Pulmonary artery endothelial cell (primary cell): ENCODE measurements around the gene SH3GL3. TPM values are rescaled to one million over a fixed set of nuclear protein-coding genes. Genes with fewer than 3 reads are reported as not detected.

Experiments
- DNase-seq: peaks from one replicate; pipeline ENCODE4 v3.0.0-alpha.2; 2011; ENCODE audit warnings: low read depth, low spot score
- total RNA-seq: library from RNA; depleted of rRNA; stranded (reverse); fragments of >200 nt; gene quantifications from 2 replicates; pipeline ENCODE4 v1.2.3, GENCODE V29; 2014

Gene SH3GL3
- total RNA-seq, result 0.07 TPM in 1 of 2 replicates, not detected in the other

- DNase-seq, result peak; percentile 26
These were observed at the start of gene SH3GL3 for GRCh38 chr15:83446904-83447709. Gene SH3GL3, plus strand, starts transcription at chr15:83447341. Its CDS starts 193 bp downstream, at chr15:83447534.

GRCh38 chr15:83398626-83399025, 48.5 kb upstream of the SH3GL3 start:
- no peak for DNase-seq

- DNase-seq, result no peak
These were observed 43.0 kb upstream of the SH3GL3 start for GRCh38 chr15:83404121-83404520.

GRCh38 chr15:83410532-83410931, 36.6 kb upstream of the SH3GL3 start:
- no peak for DNase-seq

- no peak for DNase-seq
These were observed 34.0 kb upstream of the SH3GL3 start for GRCh38 chr15:83413054-83413719.

- DNase-seq, result no peak
These were observed 25.1 kb upstream of the SH3GL3 start for GRCh38 chr15:83422081-83422480.

GRCh38 chr15:83422541-83422940, 24.6 kb upstream of the SH3GL3 start:
- no peak for DNase-seq

GRCh38 chr15:83424101-83424500, 23.0 kb upstream of the SH3GL3 start:
- no peak for DNase-seq

GRCh38 chr15:83430441-83430840, 16.7 kb upstream of the SH3GL3 start:
- no peak for DNase-seq

GRCh38 chr15:83431521-83431920, 15.6 kb upstream of the SH3GL3 start:
- no peak for DNase-seq

- DNase-seq, result no peak
These were observed 11.9 kb upstream of the SH3GL3 start for GRCh38 chr15:83435202-83435601.

- DNase-seq, result no peak
These were observed 11.4 kb upstream of the SH3GL3 start for GRCh38 chr15:83435782-83436181.

GRCh38 chr15:83436513-83437158, 10.5 kb upstream of the SH3GL3 start:
- DNase-seq, result no peak

- no peak for DNase-seq
These were observed 3.9 kb upstream of the SH3GL3 start for GRCh38 chr15:83443076-83443847.

GRCh38 chr15:83444936-83445335, 2.2 kb upstream of the SH3GL3 start:
- DNase-seq, result no peak

GRCh38 chr15:83445643-83446042, 1.5 kb upstream of the SH3GL3 start:
- no peak for DNase-seq

GRCh38 chr15:83446417-83446816, 724 bp upstream of the SH3GL3 start:
- no peak for DNase-seq

GRCh38 chr15:83449250-83449671, 2.1 kb downstream of the SH3GL3 start:
- no peak for DNase-seq

GRCh38 chr15:83449937-83450506, 2.9 kb downstream of the SH3GL3 start:
- no peak for DNase-seq

- no peak for DNase-seq
These were observed 10.0 kb downstream of the SH3GL3 start for GRCh38 chr15:83457149-83457548.

- DNase-seq, result no peak
These were observed 11.2 kb downstream of the SH3GL3 start for GRCh38 chr15:83458381-83458780.
